Nephron (organoid): ENCODE results near the gene RBM6.

Experiments used
- H3K27ac Mint-ChIP-seq, 3 experiments: 2 replicates each; pipeline ENCODE4 v1.8.0; 2020; ENCODE audit warnings: mixed read lengths in 3 of 3, mild to moderate bottlenecking in 2 of 3, moderate library complexity in 1 of 3
- H3K27me3 Mint-ChIP-seq: 2 replicates; pipeline ENCODE4 v1.8.0; 2021; ENCODE audit warnings: low read depth, mild to moderate bottlenecking, moderate library complexity, mixed read lengths
- H3K36me3 Mint-ChIP-seq: 2 replicates; pipeline ENCODE4 v1.8.0; 2020; ENCODE audit warnings: low read depth, mixed read lengths
- H3K4me1 Mint-ChIP-seq: 2 replicates; pipeline ENCODE4 v1.8.0; 2020; ENCODE audit warnings: mixed read lengths
- H3K4me3 Mint-ChIP-seq, 3 experiments: 2 replicates each; pipeline ENCODE4 v1.8.0; 2020; ENCODE audit warnings: mild to moderate bottlenecking in 3 of 3, mixed read lengths in 3 of 3, moderate library complexity in 2 of 3
- H3K9me3 Mint-ChIP-seq: 2 replicates; pipeline ENCODE4 v1.8.0; 2020; ENCODE audit warnings: mixed read lengths
- TF ChIP-seq, protein P1 (sequence below), 3 experiments: fragments of 200-600 bp; sonication (generic); IDR thresholded peaks; one replicate each; pipeline ENCODE4 v1.5.0; 2021; ENCODE audit warnings: antibody characterized with exemption in 3 of 3; ENCODE audit not compliant: unreplicated experiment in 3 of 3

The RBM6 gene

GRCh38 chr3:50124800-50125178, 184.8 kb downstream of the RBM6 start:
- H3K27ac Mint-ChIP-seq: peak overlapping the region; percentile 74 to 92 (median 81)

GRCh38 chr3:50125541-50126286, 185.8 kb downstream of the RBM6 start:
- H3K9me3 Mint-ChIP-seq: no peaks in the 10 kb centered on the region
- TF ChIP-seq, protein P1, sequence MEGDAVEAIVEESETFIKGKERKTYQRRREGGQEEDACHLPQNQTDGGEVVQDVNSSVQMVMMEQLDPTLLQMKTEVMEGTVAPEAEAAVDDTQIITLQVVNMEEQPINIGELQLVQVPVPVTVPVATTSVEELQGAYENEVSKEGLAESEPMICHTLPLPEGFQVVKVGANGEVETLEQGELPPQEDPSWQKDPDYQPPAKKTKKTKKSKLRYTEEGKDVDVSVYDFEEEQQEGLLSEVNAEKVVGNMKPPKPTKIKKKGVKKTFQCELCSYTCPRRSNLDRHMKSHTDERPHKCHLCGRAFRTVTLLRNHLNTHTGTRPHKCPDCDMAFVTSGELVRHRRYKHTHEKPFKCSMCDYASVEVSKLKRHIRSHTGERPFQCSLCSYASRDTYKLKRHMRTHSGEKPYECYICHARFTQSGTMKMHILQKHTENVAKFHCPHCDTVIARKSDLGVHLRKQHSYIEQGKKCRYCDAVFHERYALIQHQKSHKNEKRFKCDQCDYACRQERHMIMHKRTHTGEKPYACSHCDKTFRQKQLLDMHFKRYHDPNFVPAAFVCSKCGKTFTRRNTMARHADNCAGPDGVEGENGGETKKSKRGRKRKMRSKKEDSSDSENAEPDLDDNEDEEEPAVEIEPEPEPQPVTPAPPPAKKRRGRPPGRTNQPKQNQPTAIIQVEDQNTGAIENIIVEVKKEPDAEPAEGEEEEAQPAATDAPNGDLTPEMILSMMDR (IDR thresholded peaks at IDR 0.05; ENCODE audit: unreplicated experiment in 3 of 3): no peak
- H3K27ac Mint-ChIP-seq: peak overlapping the region; percentile 93 to 96 (median 96)
- H3K4me1 Mint-ChIP-seq: peaks cover 54% of the 10 kb centered on the region
- H3K4me3 Mint-ChIP-seq: peak overlapping the region; percentile 27 to 65 (median 56)
- peaks cover 4% of the 10 kb centered on the region for H3K36me3 Mint-ChIP-seq
- no peaks in the 10 kb centered on the region for H3K27me3 Mint-ChIP-seq

More at GRCh38 chr3:50124800-50125178, 184.8 kb downstream of the RBM6 start:
- TF ChIP-seq, protein P1 (IDR thresholded peaks at IDR 0.05; ENCODE audit: unreplicated experiment in 3 of 3): no peak
- Mint-ChIP-seq H3K9me3 (no peaks in the 10 kb centered on the region), H3K4me1 (peaks cover 54% of the 10 kb centered on the region), H3K36me3 (peaks cover 10% of the 10 kb centered on the region), H3K27me3 (no peaks in the 10 kb centered on the region), H3K4me3 (peak overlapping the region in 1 of 3 experiments; percentile 50)

GRCh38 chr3:50126287-50127211, 186.6 kb downstream of the RBM6 start:
- H3K36me3 Mint-ChIP-seq: no peaks in the 10 kb centered on the region

More at GRCh38 chr3:50126287-50127211, 186.6 kb downstream of the RBM6 start:
- TF ChIP-seq, protein P1 (IDR thresholded peaks at IDR 0.05; ENCODE audit: unreplicated experiment in 3 of 3): no peak
- Mint-ChIP-seq H3K4me3 (peak overlapping the region; percentile 27 to 56 (median 29)), H3K9me3 (no peaks in the 10 kb centered on the region), H3K27me3 (peaks cover 5% of the 10 kb centered on the region), H3K27ac (peak overlapping the region; percentile 93 to 96 (median 96)), H3K4me1 (peaks cover 49% of the 10 kb centered on the region)
